ENCODE data around the gene THRAP3.
A peak's percentile ranks its signal among the peaks of the same experiment; 100 is the strongest.

The THRAP3 gene

GRCh38 chr1:36344395-36344680 is 120.1 kb downstream of the THRAP3 start:
- Histone ChIP-seq H3K9me3 (ENCODE audit: control insufficient read depth in 2 of 2, low read length in 2 of 2) (no peaks in the 10 kb centered on the region), H3K27me3 (ENCODE audit: control insufficient read depth in 1 of 2, insufficient read depth in 2 of 2, low read length in 2 of 2) (no peaks in the 10 kb centered on the region), H3K36me3 (ENCODE audit: control insufficient read depth in 2 of 2, insufficient read depth in 2 of 2, low read length in 2 of 2) (peaks cover 53 to 59% of the 10 kb centered on the region in 2 donors), H3K4me1 (ENCODE audit: control insufficient read depth, insufficient read depth, low read length) (peaks cover 12% of the 10 kb centered on the region), H3K27ac (ENCODE audit: low read length) (no peak overlapping the region), H3K4me3 (ENCODE audit: low read length in 2 of 2) (no peak overlapping the region), H3K9ac (ENCODE audit: low read length in 2 of 2) (no peak overlapping the region)

- H3K27me3 ChIP-seq (ENCODE audit: control insufficient read depth in 1 of 2, insufficient read depth in 2 of 2, low read length in 2 of 2), result no peaks in the 10 kb centered on the region
- H3K4me3 ChIP-seq (ENCODE audit: low read length in 2 of 2), result no peak overlapping the region
- peaks cover 53 to 58% of the 10 kb centered on the region in 2 donors for H3K36me3 ChIP-seq (ENCODE audit: control insufficient read depth in 2 of 2, insufficient read depth in 2 of 2, low read length in 2 of 2)
- H3K27ac ChIP-seq (ENCODE audit: low read length), result no peak overlapping the region
- no peaks in the 10 kb centered on the region for H3K9me3 ChIP-seq (ENCODE audit: control insufficient read depth in 2 of 2, low read length in 2 of 2)
- H3K9ac ChIP-seq (ENCODE audit: low read length in 2 of 2), result no peak overlapping the region
- H3K4me1 ChIP-seq (ENCODE audit: control insufficient read depth, insufficient read depth, low read length), result peaks cover 20% of the 10 kb centered on the region
These were observed 121.1 kb downstream of the THRAP3 start for GRCh38 chr1:36345353-36345752.

- Histone ChIP-seq H3K9me3 (ENCODE audit: control insufficient read depth in 2 of 2, low read length in 2 of 2) (no peaks in the 10 kb centered on the region), H3K4me3 (ENCODE audit: low read length in 2 of 2) (no peak overlapping the region), H3K27me3 (ENCODE audit: control insufficient read depth in 1 of 2, insufficient read depth in 2 of 2, low read length in 2 of 2) (no peaks in the 10 kb centered on the region), H3K4me1 (ENCODE audit: control insufficient read depth, insufficient read depth, low read length) (peaks cover 35% of the 10 kb centered on the region), H3K27ac (ENCODE audit: low read length) (no peak overlapping the region), H3K36me3 (ENCODE audit: control insufficient read depth in 2 of 2, insufficient read depth in 2 of 2, low read length in 2 of 2) (peaks cover 48 to 54% of the 10 kb centered on the region in 2 donors), H3K9ac (ENCODE audit: low read length in 2 of 2) (no peak overlapping the region)
These were observed 122.6 kb downstream of the THRAP3 start for GRCh38 chr1:36346741-36347370.

GRCh38 chr1:36349241-36349671 is 125.0 kb downstream of the THRAP3 start:
- no peaks in the 10 kb centered on the region for H3K27me3 ChIP-seq (ENCODE audit: control insufficient read depth in 1 of 2, insufficient read depth in 2 of 2, low read length in 2 of 2)
- peaks cover 39% of the 10 kb centered on the region for H3K4me1 ChIP-seq (ENCODE audit: control insufficient read depth, insufficient read depth, low read length)
- no peaks in the 10 kb centered on the region for H3K9me3 ChIP-seq (ENCODE audit: control insufficient read depth in 2 of 2, low read length in 2 of 2)
- H3K9ac ChIP-seq (ENCODE audit: low read length in 2 of 2), result no peak overlapping the region
- no peak overlapping the region for H3K4me3 ChIP-seq (ENCODE audit: low read length in 2 of 2)
- H3K27ac ChIP-seq (ENCODE audit: low read length), result no peak overlapping the region
- peaks cover 53 to 54% of the 10 kb centered on the region in 2 donors for H3K36me3 ChIP-seq (ENCODE audit: control insufficient read depth in 2 of 2, insufficient read depth in 2 of 2, low read length in 2 of 2)

GRCh38 chr1:36349839-36350238 is 125.6 kb downstream of the THRAP3 start:
- peak overlapping the region in 1 of 2 donors; percentile 2 for H3K9ac ChIP-seq (ENCODE audit: low read length in 2 of 2)
- peaks cover 39% of the 10 kb centered on the region for H3K4me1 ChIP-seq (ENCODE audit: control insufficient read depth, insufficient read depth, low read length)
- H3K27me3 ChIP-seq (ENCODE audit: control insufficient read depth in 1 of 2, insufficient read depth in 2 of 2, low read length in 2 of 2), result no peaks in the 10 kb centered on the region
- peaks cover 54 to 59% of the 10 kb centered on the region in 2 donors for H3K36me3 ChIP-seq (ENCODE audit: control insufficient read depth in 2 of 2, insufficient read depth in 2 of 2, low read length in 2 of 2)
- H3K9me3 ChIP-seq (ENCODE audit: control insufficient read depth in 2 of 2, low read length in 2 of 2), result no peaks in the 10 kb centered on the region
- peak overlapping the region; percentile 75 for H3K27ac ChIP-seq (ENCODE audit: low read length)
- peak overlapping the region in 1 of 2 donors; percentile 8 for H3K4me3 ChIP-seq (ENCODE audit: low read length in 2 of 2)

GRCh38 chr1:36350659-36351226 is 126.5 kb downstream of the THRAP3 start:
- Histone ChIP-seq H3K27me3 (ENCODE audit: control insufficient read depth in 1 of 2, insufficient read depth in 2 of 2, low read length in 2 of 2) (no peaks in the 10 kb centered on the region), H3K36me3 (ENCODE audit: control insufficient read depth in 2 of 2, insufficient read depth in 2 of 2, low read length in 2 of 2) (peaks cover 51 to 59% of the 10 kb centered on the region in 2 donors), H3K27ac (ENCODE audit: low read length) (peak overlapping the region; percentile 75), H3K4me1 (ENCODE audit: control insufficient read depth, insufficient read depth, low read length) (peaks cover 39% of the 10 kb centered on the region), H3K9ac (ENCODE audit: low read length in 2 of 2) (no peak overlapping the region), H3K9me3 (ENCODE audit: control insufficient read depth in 2 of 2, low read length in 2 of 2) (no peaks in the 10 kb centered on the region), H3K4me3 (ENCODE audit: low read length in 2 of 2) (peak overlapping the region in 1 of 2 donors; percentile 49)

- Histone ChIP-seq H3K4me1 (ENCODE audit: control insufficient read depth, insufficient read depth, low read length) (peaks cover 39% of the 10 kb centered on the region), H3K27me3 (ENCODE audit: control insufficient read depth in 1 of 2, insufficient read depth in 2 of 2, low read length in 2 of 2) (no peaks in the 10 kb centered on the region), H3K36me3 (ENCODE audit: control insufficient read depth in 2 of 2, insufficient read depth in 2 of 2, low read length in 2 of 2) (peaks cover 50 to 60% of the 10 kb centered on the region in 2 donors), H3K27ac (ENCODE audit: low read length) (peak overlapping the region; percentile 75), H3K9ac (ENCODE audit: low read length in 2 of 2) (no peak overlapping the region), H3K4me3 (ENCODE audit: low read length in 2 of 2) (peak overlapping the region in 1 of 2 donors; percentile 49), H3K9me3 (ENCODE audit: control insufficient read depth in 2 of 2, low read length in 2 of 2) (no peaks in the 10 kb centered on the region)
These were observed 127.2 kb downstream of the THRAP3 start for GRCh38 chr1:36351227-36351977.

- no peaks in the 10 kb centered on the region for H3K9me3 ChIP-seq (ENCODE audit: control insufficient read depth in 2 of 2, low read length in 2 of 2)
- H3K36me3 ChIP-seq (ENCODE audit: control insufficient read depth in 2 of 2, insufficient read depth in 2 of 2, low read length in 2 of 2), result peaks cover 41 to 57% of the 10 kb centered on the region in 2 donors
- peak overlapping the region; percentile 75 for H3K27ac ChIP-seq (ENCODE audit: low read length)
- no peak overlapping the region for H3K9ac ChIP-seq (ENCODE audit: low read length in 2 of 2)
- H3K27me3 ChIP-seq (ENCODE audit: control insufficient read depth in 1 of 2, insufficient read depth in 2 of 2, low read length in 2 of 2), result no peaks in the 10 kb centered on the region
- H3K4me1 ChIP-seq (ENCODE audit: control insufficient read depth, insufficient read depth, low read length), result peaks cover 39% of the 10 kb centered on the region
- H3K4me3 ChIP-seq (ENCODE audit: low read length in 2 of 2), result no peak overlapping the region
These were observed 128.1 kb downstream of the THRAP3 start for GRCh38 chr1:36352125-36352909.

GRCh38 chr1:36352910-36353878 is 129.0 kb downstream of the THRAP3 start:
- Histone ChIP-seq H3K27me3 (ENCODE audit: control insufficient read depth in 1 of 2, insufficient read depth in 2 of 2, low read length in 2 of 2) (no peaks in the 10 kb centered on the region), H3K9ac (ENCODE audit: low read length in 2 of 2) (no peak overlapping the region), H3K4me3 (ENCODE audit: low read length in 2 of 2) (no peak overlapping the region), H3K9me3 (ENCODE audit: control insufficient read depth in 2 of 2, low read length in 2 of 2) (no peaks in the 10 kb centered on the region), H3K4me1 (ENCODE audit: control insufficient read depth, insufficient read depth, low read length) (peaks cover 39% of the 10 kb centered on the region), H3K36me3 (ENCODE audit: control insufficient read depth in 2 of 2, insufficient read depth in 2 of 2, low read length in 2 of 2) (peaks cover 39 to 59% of the 10 kb centered on the region in 2 donors), H3K27ac (ENCODE audit: low read length) (no peak overlapping the region)

GRCh38 chr1:36354486-36354885 is 130.2 kb downstream of the THRAP3 start:
- H3K9me3 ChIP-seq (ENCODE audit: control insufficient read depth in 2 of 2, low read length in 2 of 2), result no peaks in the 10 kb centered on the region
- no peak overlapping the region for H3K9ac ChIP-seq (ENCODE audit: low read length in 2 of 2)
- H3K27me3 ChIP-seq (ENCODE audit: control insufficient read depth in 1 of 2, insufficient read depth in 2 of 2, low read length in 2 of 2), result no peaks in the 10 kb centered on the region
- peaks cover 34% of the 10 kb centered on the region for H3K4me1 ChIP-seq (ENCODE audit: control insufficient read depth, insufficient read depth, low read length)
- peaks cover 42 to 60% of the 10 kb centered on the region in 2 donors for H3K36me3 ChIP-seq (ENCODE audit: control insufficient read depth in 2 of 2, insufficient read depth in 2 of 2, low read length in 2 of 2)
- H3K27ac ChIP-seq (ENCODE audit: low read length), result no peak overlapping the region
- H3K4me3 ChIP-seq (ENCODE audit: low read length in 2 of 2), result no peak overlapping the region
